GM15510 (cell line): ENCODE data around the gene LRRC40.

ENCODE experiments used
- POLR2A ChIP-seq: IDR thresholded peaks from 3 replicates; pipeline ENCODE4 v1.6.1; 2011; ENCODE audit warnings: borderline replicate concordance; ENCODE audit not compliant: insufficient read length; ENCODE audit errors: extremely low read depth

The LRRC40 gene

GRCh38 chr1:70205434-70206118 lies at the start of gene LRRC40:
Gene LRRC40, minus strand, starts transcription at chr1:70205579. Its CDS starts 39 bp downstream, at chr1:70205540.
- TF ChIP-seq POLR2A, result peak; percentile 81

GRCh38 chr1:70248729-70249128 lies 43.4 kb upstream of the LRRC40 start:
- no peak for TF ChIP-seq POLR2A

- no peak for TF ChIP-seq POLR2A
These were observed 42.4 kb upstream of the LRRC40 start for GRCh38 chr1:70247768-70248167.

GRCh38 chr1:70247122-70247521 lies 41.7 kb upstream of the LRRC40 start:
- no peak for TF ChIP-seq POLR2A

- no peak for TF ChIP-seq POLR2A
These were observed 34.6 kb upstream of the LRRC40 start for GRCh38 chr1:70239940-70240339.

- TF ChIP-seq POLR2A, result no peak
These were observed 29.4 kb upstream of the LRRC40 start for GRCh38 chr1:70234733-70235132.

GRCh38 chr1:70231475-70231874 lies 26.1 kb upstream of the LRRC40 start:
- no peak for TF ChIP-seq POLR2A

GRCh38 chr1:70228670-70229069 lies 23.3 kb upstream of the LRRC40 start:
- no peak for TF ChIP-seq POLR2A

- TF ChIP-seq POLR2A, result no peak
These were observed 22.1 kb upstream of the LRRC40 start for GRCh38 chr1:70227439-70227838.

GRCh38 chr1:70224954-70225353 lies 19.6 kb upstream of the LRRC40 start:
- no peak for TF ChIP-seq POLR2A

GRCh38 chr1:70222716-70223235 lies 17.4 kb upstream of the LRRC40 start:
- TF ChIP-seq POLR2A, result no peak

- peak; percentile 84 for TF ChIP-seq POLR2A
These were observed 16.1 kb upstream of the LRRC40 start, which contains the start of gene SRSF11 for GRCh38 chr1:70221238-70222121. Gene SRSF11, plus strand, starts transcription at chr1:70221380. Its CDS starts 257 bp downstream, at chr1:70221637.

GRCh38 chr1:70220517-70221237 lies 15.3 kb upstream of the LRRC40 start:
- TF ChIP-seq POLR2A, result no peak

GRCh38 chr1:70220015-70220414 lies 14.6 kb upstream of the LRRC40 start:
- no peak for TF ChIP-seq POLR2A

- TF ChIP-seq POLR2A, result no peak
These were observed 6.2 kb upstream of the LRRC40 start for GRCh38 chr1:70211541-70211940.

GRCh38 chr1:70210820-70211219 lies 5.4 kb upstream of the LRRC40 start:
- no peak for TF ChIP-seq POLR2A

GRCh38 chr1:70208292-70208691 lies 2.9 kb upstream of the LRRC40 start:
- no peak for TF ChIP-seq POLR2A
